22Rv1 (cell line): Measurements from ENCODE around the gene CERT1.

Experiments used
- CTCF ChIP-seq: fragments of 450-650 bp; IDR thresholded peaks from 2 replicates; pipeline ENCODE4 v1.5.1; 2017; ENCODE audit warnings: mild to moderate bottlenecking
- ZFX ChIP-seq: fragments of 450-650 bp; IDR thresholded peaks from 2 replicates; pipeline ENCODE4 v1.6.1; 2017; ENCODE audit warnings: antibody characterized with exemption, borderline replicate concordance

GRCh38 chr5:75529185-75529584 is 17.8 kb upstream of the CERT1 start:
- no peak for TF ChIP-seq CTCF
- TF ChIP-seq ZFX = no peak
